ENCODE data around the gene TSR2.
A peak's percentile ranks its signal among the peaks of the same experiment; 100 is the strongest.

Gene TSR2

DNA sequence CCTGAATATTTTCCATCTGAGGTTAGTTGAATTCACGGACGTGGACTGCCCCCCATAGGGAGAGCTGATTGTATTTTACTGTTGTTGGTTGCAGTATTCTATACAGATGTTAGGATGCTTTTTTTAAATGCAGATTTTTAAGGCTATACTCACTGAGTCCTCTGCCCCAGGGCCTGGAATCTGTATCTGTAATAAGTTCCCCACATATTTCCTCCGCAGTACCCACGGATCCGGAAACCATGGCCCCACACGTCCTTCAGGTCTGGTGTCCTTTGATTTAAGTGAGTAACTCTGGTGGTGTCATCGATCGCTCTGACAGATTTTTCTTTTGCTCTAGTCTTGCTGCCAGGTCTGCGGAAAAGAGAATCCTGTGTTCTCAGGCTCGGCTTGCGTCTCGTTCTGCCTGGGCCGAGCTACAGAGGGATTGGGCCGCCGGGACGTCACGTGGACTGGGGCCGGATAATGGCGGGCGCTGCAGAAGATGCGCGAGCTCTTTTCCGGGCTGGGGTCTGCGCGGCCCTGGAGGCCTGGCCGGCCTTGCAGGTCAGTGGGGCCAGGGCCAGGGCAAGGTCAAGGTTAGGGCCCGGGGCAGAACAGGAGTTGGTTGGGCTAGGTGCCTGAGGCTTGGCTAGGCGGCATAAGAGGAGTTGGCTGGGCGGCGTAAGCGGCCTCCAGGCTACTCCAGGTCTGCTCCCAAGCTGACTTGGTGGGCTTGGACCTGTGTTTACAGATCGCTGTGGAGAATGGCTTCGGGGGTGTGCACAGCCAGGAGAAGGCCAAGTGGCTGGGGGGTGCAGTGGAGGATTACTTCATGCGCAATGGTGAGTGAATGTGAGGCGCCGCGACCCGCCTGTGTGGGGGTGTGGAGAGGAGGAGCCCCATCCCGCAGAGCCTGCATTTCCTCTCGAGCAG is at the start of gene TSR2:
TSR2 (plus strand) TSS at position 445 of the 912 bp plus-strand sequence; CDS start at position 463, 18 bp downstream.
- peaks cover 33% of the 10 kb centered on the region for H3K36me3 Mint-ChIP-seq (ENCODE audit: low read depth)
- H3K4me3 Mint-ChIP-seq, result peak within 1 kb of the TSS; percentile 91
- peak within 1 kb of the TSS; percentile 93 for H3K27ac Mint-ChIP-seq
- no peaks in the 10 kb centered on the region for H3K9me3 Mint-ChIP-seq
- DNase-seq, result peak; percentile 78
- peaks cover 18% of the 10 kb centered on the region for H3K4me1 Mint-ChIP-seq (ENCODE audit: low read depth)
- H3K27me3 Mint-ChIP-seq, result peaks cover 11% of the 10 kb centered on the region

DNA sequence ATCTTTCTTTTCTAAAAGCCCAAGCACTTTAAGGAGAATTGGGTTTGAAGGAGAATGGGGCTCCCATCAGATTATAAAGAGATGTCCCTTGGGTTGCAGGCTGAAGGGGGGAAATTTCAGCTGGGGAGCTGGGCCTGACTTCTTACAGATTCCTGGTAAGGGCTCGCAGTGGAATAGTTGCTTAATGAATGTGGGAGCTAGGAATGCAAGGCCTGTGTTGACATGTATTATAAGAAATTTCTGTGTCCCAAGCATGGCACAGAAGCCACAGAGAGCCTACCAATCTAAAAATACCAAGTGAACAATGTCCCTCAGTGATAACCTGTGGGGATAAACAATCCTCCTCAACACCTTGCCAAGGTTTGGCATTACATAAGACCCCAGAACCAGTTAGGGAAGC is 43.1 kb upstream of the TSR2 start:
- H3K4me3 Mint-ChIP-seq, result no peak overlapping the region
- no peak overlapping the region for H3K27ac Mint-ChIP-seq
- H3K27me3 Mint-ChIP-seq, result peaks cover 6% of the 10 kb centered on the region
- no peaks in the 10 kb centered on the region for H3K9me3 Mint-ChIP-seq
- no peak for DNase-seq
- no peaks in the 10 kb centered on the region for H3K36me3 Mint-ChIP-seq (ENCODE audit: low read depth)
- H3K4me1 Mint-ChIP-seq (ENCODE audit: low read depth), result no peaks in the 10 kb centered on the region

- no peaks in the 10 kb centered on the region for H3K9me3 Mint-ChIP-seq
- no peak overlapping the region for H3K27ac Mint-ChIP-seq
- H3K4me1 Mint-ChIP-seq (ENCODE audit: low read depth), result peaks cover 7% of the 10 kb centered on the region
- peaks cover 55% of the 10 kb centered on the region for H3K27me3 Mint-ChIP-seq
- DNase-seq, result no peak
- H3K36me3 Mint-ChIP-seq (ENCODE audit: low read depth), result no peaks in the 10 kb centered on the region
- no peak overlapping the region for H3K4me3 Mint-ChIP-seq
Observed at GRCh38 chrX:54407266-54407665, 32.9 kb upstream of the TSR2 start.

DNA sequence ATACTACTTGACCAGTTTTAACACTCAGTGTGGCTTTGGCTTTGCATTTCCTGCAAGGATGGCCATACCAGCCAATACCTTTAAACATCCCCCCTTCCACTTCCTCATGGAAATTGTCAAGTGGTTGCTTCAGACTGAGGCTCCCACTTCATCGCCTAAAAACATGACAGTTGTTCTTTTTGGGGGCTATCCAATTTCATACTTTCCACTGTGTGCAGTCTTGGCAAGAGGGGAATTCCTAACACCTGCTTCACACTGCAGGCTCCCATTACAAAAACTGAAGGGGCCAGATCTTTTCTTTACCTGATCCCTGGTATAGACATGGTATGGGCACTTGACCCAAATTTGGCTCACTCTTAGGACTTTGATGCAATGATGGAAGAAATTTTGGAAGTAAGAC is 28.5 kb upstream of the TSR2 start:
- no peak overlapping the region for H3K4me3 Mint-ChIP-seq
- no peaks in the 10 kb centered on the region for H3K9me3 Mint-ChIP-seq
- no peak overlapping the region for H3K27ac Mint-ChIP-seq
- H3K36me3 Mint-ChIP-seq (ENCODE audit: low read depth), result no peaks in the 10 kb centered on the region
- DNase-seq, result no peak
- peaks cover 64% of the 10 kb centered on the region for H3K27me3 Mint-ChIP-seq
- H3K4me1 Mint-ChIP-seq (ENCODE audit: low read depth), result peaks cover 11% of the 10 kb centered on the region

DNA sequence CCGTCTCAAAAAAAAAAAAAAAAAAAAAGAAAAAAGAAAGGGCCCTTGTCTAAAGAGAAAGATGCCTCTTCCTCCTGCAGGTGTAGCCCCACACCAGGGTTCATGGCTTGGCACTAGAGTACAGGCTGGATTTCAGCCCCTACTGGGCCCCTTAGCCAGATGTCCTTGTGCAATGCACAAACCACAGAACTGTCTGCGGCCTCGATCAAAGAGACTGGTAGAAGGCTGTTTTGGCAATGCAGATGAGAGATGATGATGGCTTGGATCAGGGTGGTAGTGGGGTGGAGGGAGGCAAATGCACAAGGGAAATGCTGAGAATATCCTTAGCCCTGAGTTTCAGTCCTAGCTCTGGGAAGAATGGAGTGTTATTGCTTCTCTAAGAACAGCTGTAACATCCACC is 26.5 kb upstream of the TSR2 start:
- no peak overlapping the region for H3K27ac Mint-ChIP-seq
- peaks cover 69% of the 10 kb centered on the region for H3K27me3 Mint-ChIP-seq
- no peak for DNase-seq
- no peaks in the 10 kb centered on the region for H3K36me3 Mint-ChIP-seq (ENCODE audit: low read depth)
- H3K4me1 Mint-ChIP-seq (ENCODE audit: low read depth), result peaks cover 9% of the 10 kb centered on the region
- H3K4me3 Mint-ChIP-seq, result no peak overlapping the region
- H3K9me3 Mint-ChIP-seq, result no peaks in the 10 kb centered on the region

GRCh38 chrX:54415534-54416350 is 24.5 kb upstream of the TSR2 start:
- Mint-ChIP-seq H3K27ac (no peak overlapping the region), H3K4me1 (ENCODE audit: low read depth) (peaks cover 3% of the 10 kb centered on the region), H3K9me3 (no peaks in the 10 kb centered on the region), H3K36me3 (ENCODE audit: low read depth) (no peaks in the 10 kb centered on the region), H3K27me3 (peaks cover 74% of the 10 kb centered on the region), H3K4me3 (no peak overlapping the region)
- DNase-seq, result no peak

DNA sequence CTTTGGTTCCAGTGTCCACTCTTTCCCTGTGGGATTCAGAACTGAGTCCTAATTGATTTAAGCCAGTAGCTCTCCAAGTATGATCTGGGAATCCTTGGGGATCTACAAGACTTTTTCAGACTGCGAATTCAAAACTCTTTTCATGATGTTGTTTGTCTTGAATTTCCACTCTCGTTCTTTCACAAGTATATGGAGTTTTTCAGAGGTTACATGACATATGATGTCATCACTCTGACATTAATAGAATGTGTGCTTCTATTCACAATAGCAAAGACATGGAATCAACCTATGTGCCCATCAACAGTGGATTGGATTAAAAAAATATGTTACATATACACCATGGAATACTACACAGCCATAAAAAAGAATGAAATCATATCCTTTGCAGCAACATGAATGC is 23.2 kb upstream of the TSR2 start:
- H3K27me3 Mint-ChIP-seq, result peaks cover 76% of the 10 kb centered on the region

GRCh38 chrX:54419559-54420302 is 20.5 kb upstream of the TSR2 start:
- no peak overlapping the region for H3K27ac Mint-ChIP-seq
- peaks cover 68% of the 10 kb centered on the region for H3K27me3 Mint-ChIP-seq
- H3K36me3 Mint-ChIP-seq (ENCODE audit: low read depth), result no peaks in the 10 kb centered on the region
- no peaks in the 10 kb centered on the region for H3K4me1 Mint-ChIP-seq (ENCODE audit: low read depth)
- no peaks in the 10 kb centered on the region for H3K9me3 Mint-ChIP-seq
- no peak for DNase-seq
- no peak overlapping the region for H3K4me3 Mint-ChIP-seq

More for the DNA sequence above, 23.2 kb upstream of the TSR2 start:
- peaks cover 3% of the 10 kb centered on the region for H3K4me1 Mint-ChIP-seq (ENCODE audit: low read depth)
- no peak overlapping the region for H3K4me3 Mint-ChIP-seq
- H3K27ac Mint-ChIP-seq, result no peak overlapping the region
- H3K36me3 Mint-ChIP-seq (ENCODE audit: low read depth), result no peaks in the 10 kb centered on the region
- H3K9me3 Mint-ChIP-seq, result no peaks in the 10 kb centered on the region
- no peak for DNase-seq

DNA sequence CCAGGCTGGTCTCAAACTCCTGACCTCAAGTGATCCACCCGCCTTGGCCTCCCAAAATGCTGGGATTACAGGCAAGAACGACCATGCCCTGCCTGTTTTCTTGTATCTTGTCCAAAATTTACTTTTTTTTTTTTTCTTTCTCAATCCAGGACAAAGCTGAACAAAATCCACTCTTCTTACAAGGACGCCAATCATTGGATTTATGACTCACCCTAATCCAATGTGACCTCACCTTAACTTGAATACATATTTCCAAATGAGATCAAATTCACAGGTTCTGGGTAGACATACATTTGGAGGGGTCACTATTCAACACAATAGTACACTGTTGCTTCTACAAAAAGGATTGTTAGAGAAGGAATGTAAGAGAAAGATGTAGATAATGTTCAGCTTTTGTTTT is 18.0 kb upstream of the TSR2 start:
- H3K27ac Mint-ChIP-seq, result no peak overlapping the region
- DNase-seq, result no peak
- H3K4me3 Mint-ChIP-seq, result no peak overlapping the region
- H3K9me3 Mint-ChIP-seq, result no peaks in the 10 kb centered on the region
- no peaks in the 10 kb centered on the region for H3K4me1 Mint-ChIP-seq (ENCODE audit: low read depth)
- peaks cover 62% of the 10 kb centered on the region for H3K27me3 Mint-ChIP-seq
- H3K36me3 Mint-ChIP-seq (ENCODE audit: low read depth), result no peaks in the 10 kb centered on the region

GRCh38 chrX:54423161-54423888 is 16.9 kb upstream of the TSR2 start:
- Mint-ChIP-seq H3K9me3 (no peaks in the 10 kb centered on the region), H3K36me3 (ENCODE audit: low read depth) (no peaks in the 10 kb centered on the region), H3K4me1 (ENCODE audit: low read depth) (no peaks in the 10 kb centered on the region), H3K27me3 (peaks cover 58% of the 10 kb centered on the region), H3K4me3 (no peak overlapping the region), H3K27ac (no peak overlapping the region)
- DNase-seq, result no peak

DNA sequence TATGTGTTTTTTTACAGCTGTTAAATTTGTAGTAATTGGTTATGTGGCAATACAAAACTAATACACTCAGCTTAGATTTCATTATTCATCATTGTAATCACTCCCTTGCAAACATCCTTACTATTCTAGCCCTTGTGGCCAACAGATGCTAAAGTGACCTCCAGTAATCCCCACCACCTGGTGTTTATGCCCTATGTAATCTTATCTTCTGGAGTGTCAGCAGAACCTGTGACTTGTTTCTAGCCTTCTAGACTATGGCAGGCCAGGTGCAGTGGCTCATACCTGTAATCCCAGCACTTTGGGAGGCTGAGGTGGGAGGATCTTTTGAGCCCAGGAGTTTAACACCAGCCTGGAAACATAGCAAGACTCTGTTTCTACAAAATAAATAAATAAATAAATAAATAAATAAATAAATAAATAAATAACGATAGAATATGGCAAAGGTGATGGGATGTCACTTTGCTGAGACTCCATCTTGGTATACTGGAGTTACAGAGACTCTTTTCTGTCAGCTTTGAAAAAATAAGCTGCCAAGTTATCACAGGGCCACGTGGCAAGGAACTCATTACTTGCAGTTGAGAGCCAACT is 12.3 kb upstream of the TSR2 start:
- no peak for DNase-seq
- Mint-ChIP-seq H3K27me3 (peaks cover 47% of the 10 kb centered on the region), H3K36me3 (ENCODE audit: low read depth) (no peaks in the 10 kb centered on the region), H3K4me1 (ENCODE audit: low read depth) (no peaks in the 10 kb centered on the region), H3K27ac (no peak overlapping the region), H3K4me3 (no peak overlapping the region), H3K9me3 (no peaks in the 10 kb centered on the region)

- no peaks in the 10 kb centered on the region for H3K9me3 Mint-ChIP-seq
- peaks cover 41% of the 10 kb centered on the region for H3K27me3 Mint-ChIP-seq
Observed at GRCh38 chrX:54430519-54430918, 9.7 kb upstream of the TSR2 start.

DNA sequence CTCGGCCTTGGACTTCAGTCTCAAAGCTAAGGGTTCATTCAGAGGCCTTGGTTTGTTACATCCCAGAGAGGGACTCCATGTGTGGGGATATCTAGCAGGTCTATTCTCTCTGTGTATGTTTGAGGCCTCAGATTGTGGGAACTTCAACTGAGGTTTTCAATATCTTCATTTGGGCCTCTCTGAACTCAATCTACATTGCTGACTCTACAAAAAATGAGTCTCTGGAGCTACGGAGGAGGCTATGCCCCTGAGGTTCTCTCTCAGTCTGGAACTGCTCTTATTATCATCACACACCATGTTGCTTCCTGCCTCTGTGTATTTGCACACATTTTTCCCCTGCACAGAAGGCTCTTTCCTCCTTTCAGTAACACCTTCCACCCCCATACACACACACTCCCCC is 5.1 kb upstream of the TSR2 start:
- Mint-ChIP-seq H3K4me1 (ENCODE audit: low read depth) (peaks cover 4% of the 10 kb centered on the region), H3K9me3 (no peaks in the 10 kb centered on the region), H3K27me3 (peaks cover 14% of the 10 kb centered on the region), H3K4me3 (no peak overlapping the region), H3K27ac (no peak overlapping the region), H3K36me3 (ENCODE audit: low read depth) (no peaks in the 10 kb centered on the region)
- DNase-seq, result no peak

More at GRCh38 chrX:54430519-54430918, 9.7 kb upstream of the TSR2 start:
- H3K36me3 Mint-ChIP-seq (ENCODE audit: low read depth), result no peaks in the 10 kb centered on the region
- no peak for DNase-seq
- no peak overlapping the region for H3K4me3 Mint-ChIP-seq
- no peak overlapping the region for H3K27ac Mint-ChIP-seq
- no peaks in the 10 kb centered on the region for H3K4me1 Mint-ChIP-seq (ENCODE audit: low read depth)

Data from activated T-cell treated with anti-CD3 and anti-CD28 coated beads, Interleukin-2, amount 50 U/mL, for 24 hours (primary cell).